Measurements from ENCODE around the gene MGP.

The MGP gene

GRCh38 chr12:14844401-14844800, 41.3 kb downstream of the MGP start:
- no peak overlapping the region for H3K4me3 ChIP-seq (replicated peaks; ENCODE audit: low read depth, low read length)
- DNase-seq (ENCODE audit: low read depth) = no peak
- TF ChIP-seq CTCF (IDR thresholded peaks at IDR 0.05; ENCODE audit: low read length, missing control alignments) = no peak

- no peak for TF ChIP-seq CTCF (IDR thresholded peaks at IDR 0.05; ENCODE audit: low read length, missing control alignments)
- peak within 1 kb of the TSS; percentile 38 for H3K4me3 ChIP-seq (replicated peaks; ENCODE audit: low read depth, low read length)
- peak; percentile 55 for DNase-seq (ENCODE audit: low read depth)
Measured at GRCh38 chr12:14843425-14843887, 42.2 kb downstream of the MGP start, which contains the start of gene ART4. Gene ART4, minus strand, starts transcription at chr12:14843526. Its CDS starts 413 bp downstream, at chr12:14843113.

- no peak for TF ChIP-seq CTCF (IDR thresholded peaks at IDR 0.05; ENCODE audit: low read length, missing control alignments)
- DNase-seq (ENCODE audit: low read depth) = no peak
- peak overlapping the region; percentile 38 for H3K4me3 ChIP-seq (replicated peaks; ENCODE audit: low read depth, low read length)
Measured at GRCh38 chr12:14842315-14842714, 43.3 kb downstream of the MGP start.

GRCh38 chr12:14841761-14842160, 43.9 kb downstream of the MGP start:
- TF ChIP-seq CTCF (IDR thresholded peaks at IDR 0.05; ENCODE audit: low read length, missing control alignments) = no peak
- peak; percentile 83 for DNase-seq (ENCODE audit: low read depth)
- H3K4me3 ChIP-seq (replicated peaks; ENCODE audit: low read depth, low read length) = peak overlapping the region; percentile 38

- DNase-seq (ENCODE audit: low read depth) = no peak
- no peak overlapping the region for H3K4me3 ChIP-seq (replicated peaks; ENCODE audit: low read depth, low read length)
- TF ChIP-seq CTCF (IDR thresholded peaks at IDR 0.05; ENCODE audit: low read length, missing control alignments) = no peak
Measured at GRCh38 chr12:14840616-14841015, 45.0 kb downstream of the MGP start.

GRCh38 chr12:14839262-14839661, 46.4 kb downstream of the MGP start:
- TF ChIP-seq CTCF (IDR thresholded peaks at IDR 0.05; ENCODE audit: low read length, missing control alignments) = no peak
- DNase-seq (ENCODE audit: low read depth) = no peak
- no peak overlapping the region for H3K4me3 ChIP-seq (replicated peaks; ENCODE audit: low read depth, low read length)
